K562 (cell line): ENCODE measurements around the gene AGO1. TPM values are rescaled to one million over a fixed set of nuclear protein-coding genes. Genes with fewer than 3 reads are reported as not detected.

Source experiments
- ATAC-seq: fragments of 200-7000 bp; cut with Tn5 transposase; 3 replicates; pipeline ENCODE4 v1.9.1; 2020; ENCODE audit warnings: moderate library complexity
- BruUV-seq: library from RNA; stranded (reverse); fragments of 400-500 nt; replicated peaks from 2 replicates; lab custom pipeline; 2021; lab: Mats Ljungman, UMichigan
- CTCF ChIA-PET: fragments of 300-600 bp; formaldehyde crosslinking; extraction: SDS; loops from one replicate; lab custom pipeline; 2021; ENCODE audit warnings: low intra/inter-chr PET ratio; lab: Yijun Ruan, JAX
- POLR2A ChIA-PET: fragments of 300-600, 350-650 bp; sonication (Branson Sonifier 250); formaldehyde crosslinking; extraction: SDS; loops from one replicate; lab custom pipeline; 2021; ENCODE audit warnings: antibody characterized with exemption, inconsistent platforms; lab: Yijun Ruan, JAX
- DNase-seq, 4 experiments: peaks; one replicate each; pipeline versions ENCODE4 v3.0.0 to v3.0.0-alpha.2; 2011 to 2018; ENCODE audit warnings: low spot score in 3 of 4, mixed read lengths in 3 of 4; ENCODE audit errors: extremely low read depth in 1 of 4
- FAIRE-seq: peaks from 2 replicates; lab custom pipeline; 2011; peaks lifted over from hg19 to GRCh38; lab: Jason Lieb, UNC
- H2AFZ ChIP-seq: 2 replicates; pipeline ENCODE4 v1.6.0; 2011; ENCODE audit warnings: low read depth, low read length, control low read depth, inconsistent platforms
- H3K27ac ChIP-seq: fragments of 200-600 bp; 3 replicates; pipeline ENCODE4 v1.8.0; 2011; ENCODE audit warnings: low read depth, mild to moderate bottlenecking, control low read depth, inconsistent platforms, low read length, moderate library complexity, mixed read lengths; ENCODE audit errors: extremely low read depth
- H3K27me3 ChIP-seq, 2 experiments: fragments of 300-600 bp in 1 of 2; 2 replicates in 1 of 2; 3 replicates in 1 of 2; pipeline versions ENCODE4 v1.6.0 to v1.8.0; 2011; ENCODE audit warnings: inconsistent platforms in 2 of 2, low read length in 2 of 2, mild to moderate bottlenecking in 1 of 2, mixed read lengths in 1 of 2, moderate library complexity in 1 of 2; ENCODE audit not compliant: control insufficient read depth in 2 of 2, insufficient read depth in 2 of 2
- H3K36me3 ChIP-seq: fragments of 300-600 bp; 3 replicates; pipeline ENCODE4 v1.8.0; 2011; ENCODE audit warnings: mild to moderate bottlenecking, low read length, inconsistent platforms; ENCODE audit not compliant: control insufficient read depth, insufficient read depth
- H3K4me1 ChIP-seq, 2 experiments: fragments of 200-600 bp in 1 of 2; replicated peaks in 1 of 2; 2 replicates in 1 of 2; 3 replicates in 1 of 2; pipeline versions ENCODE4 v1.5.1 to v1.8.0; 2011; ENCODE audit warnings: inconsistent platforms in 2 of 2, low read length in 2 of 2, mild to moderate bottlenecking in 1 of 2, mixed read lengths in 1 of 2, moderate library complexity in 1 of 2; ENCODE audit not compliant: control insufficient read depth in 2 of 2, insufficient read depth in 2 of 2
- H3K4me2 ChIP-seq: 2 replicates; pipeline ENCODE4 v1.6.1; 2011; ENCODE audit warnings: low read length, control low read depth, inconsistent platforms, mixed read lengths; ENCODE audit not compliant: insufficient read depth
- H3K4me3 ChIP-seq: fragments of 200-600 bp; sonication (generic), shearing (Covaris generic); 2 replicates; pipeline ENCODE4 v1.5.1; 2016; ENCODE audit warnings: control low read depth, inconsistent platforms
- H3K79me2 ChIP-seq: fragments of 200-600 bp; 3 replicates; pipeline ENCODE4 v1.8.0; 2011; ENCODE audit warnings: low read length, inconsistent platforms; ENCODE audit not compliant: control insufficient read depth, insufficient read depth
- H3K9ac ChIP-seq, 2 experiments: 2 replicates each; pipeline versions ENCODE4 v1.6.0 to v1.6.1; 2011; ENCODE audit warnings: low read depth in 2 of 2, low read length in 2 of 2, control low read depth in 1 of 2, inconsistent platforms in 1 of 2, mild to moderate bottlenecking in 1 of 2, mixed read lengths in 1 of 2; ENCODE audit not compliant: insufficient read depth in 1 of 2
- H3K9me1 ChIP-seq: one replicate; pipeline ENCODE4 v1.6.0; 2011; ENCODE audit warnings: inconsistent platforms, mild to moderate bottlenecking, low read length, moderate library complexity; ENCODE audit not compliant: control insufficient read depth, insufficient read depth
- H3K9me3 ChIP-seq: replicated peaks from 2 replicates; pipeline ENCODE4 v1.5.1; 2011; ENCODE audit warnings: low read depth, low read length, inconsistent platforms; ENCODE audit not compliant: control insufficient read depth, insufficient read depth
- H4K20me1 ChIP-seq: replicated peaks from 2 replicates; pipeline ENCODE4 v1.6.1; 2011; ENCODE audit warnings: low read length, inconsistent platforms, mixed read lengths; ENCODE audit not compliant: control insufficient read depth, insufficient read depth
- ARID1B ChIP-seq: fragments of 450-650 bp; IDR thresholded peaks from 2 replicates; pipeline ENCODE4 v1.6.1; 2016; ENCODE audit warnings: antibody characterized with exemption, mild to moderate bottlenecking, inconsistent platforms
- CBFA2T3 ChIP-seq: fragments of 450-650 bp; IDR thresholded peaks from 2 replicates; pipeline ENCODE4 v1.6.1; 2017
- HDAC2 ChIP-seq: fragments of 450-650 bp; IDR thresholded peaks from 2 replicates; pipeline ENCODE4 v1.6.1; 2016; ENCODE audit warnings: mild to moderate bottlenecking
- KLF1 ChIP-seq: fragments of 450-650 bp; IDR thresholded peaks from 2 replicates; pipeline ENCODE4 v1.6.1; 2016; ENCODE audit warnings: missing genetic modification characterization, missing compliant biosample characterization
- MIER1 ChIP-seq: fragments of 450-650 bp; IDR thresholded peaks from 2 replicates; pipeline ENCODE4 v1.6.1; 2016; ENCODE audit warnings: antibody characterized with exemption, mild to moderate bottlenecking, low read depth
- NCOA6 ChIP-seq: fragments of 450-650 bp; IDR thresholded peaks from 2 replicates; pipeline ENCODE4 v1.6.1; 2017; ENCODE audit warnings: mild to moderate bottlenecking
- RAD21 ChIP-seq, 2 experiments: fragments of 250-450 bp in 1 of 2; fragments of 450-650 bp in 1 of 2; sonication (Bioruptor Pico) in 1 of 2; formaldehyde crosslinking in 1 of 2; IDR thresholded peaks in 1 of 2; conservative IDR thresholded peaks in 1 of 2; 2 replicates each; pipeline versions ENCODE4 v1.4.0 to v1.8.0; 2020 to 2022; ENCODE audit warnings: mild to moderate bottlenecking in 2 of 2, moderate library complexity in 1 of 2
- SIN3A ChIP-seq, 2 experiments: fragments of 150-350 bp in 1 of 2; IDR thresholded peaks; 2 replicates each; pipeline ENCODE4 v1.6.1; 2011 to 2016; ENCODE audit warnings: borderline replicate concordance in 2 of 2, low read depth in 2 of 2, low read length in 2 of 2, mild to moderate bottlenecking in 2 of 2, moderate library complexity in 2 of 2; ENCODE audit not compliant: control insufficient read depth in 1 of 2
- SMAD4 ChIP-seq: fragments of 250-450 bp; sonication (Bioruptor Pico); conservative IDR thresholded peaks from 2 replicates; pipeline ENCODE4 v1.8.0; 2021; ENCODE audit warnings: inconsistent platforms, mild to moderate bottlenecking, moderate library complexity
- ZNF224 ChIP-seq: sonication (generic); formaldehyde crosslinking; IDR thresholded peaks from 2 replicates; pipeline ENCODE4 v1.8.0; 2022; ENCODE audit warnings: mild to moderate bottlenecking, missing genetic modification reagents
- WGBS: fragments of 100-300 bp; shearing (Covaris generic); methylation state at CpG from one replicate; pipeline ENCODE4 v1.1.6; 2016; ENCODE audit warnings: low coverage, mixed read lengths; ENCODE audit not compliant: insufficient coverage; ENCODE audit errors: missing lambda C conversion rate; 5-methylcytosine and 5-hydroxymethylcytosine counted together
- in situ Hi-C: fragments of 300-500 bp; cut with MboI; formaldehyde crosslinking; loops from 4 replicates; pipeline ENCODE4 v1.15.0; 2018; ENCODE audit warnings: inconsistent platforms, mixed read lengths
- intact Hi-C: fragments of 100-400 bp; cut with micrococcal nuclease; formaldehyde crosslinking; loops from 2 replicates; pipeline ENCODE4 v1.14.2; 2022
- polyA plus RNA-seq, 8 experiments: library from polyadenylated mRNA; depleted of rRNA in 4 of 8; stranded (reverse) in 5 of 8; unstranded in 3 of 8; fragments of >200 nt; fragmentation: Nextera tagmentation in 2 of 8; fragmentation: Illumina TruSeq in 1 of 8; extraction: Ambion mirVana in 2 of 8; extraction: Trizol in 1 of 8; gene quantifications; 2 replicates each; pipeline versions ENCODE4 v1.2.1 to v1.2.3, GENCODE V29; 2011 to 2014; ENCODE audit warnings: inconsistent platforms in 1 of 8, missing spikeins in 1 of 8
- total RNA-seq, 7 experiments: library from RNA; depleted of rRNA in 6 of 7; stranded (reverse); fragments of >200 nt in 6 of 7; fragmentation: Illumina TruSeq in 2 of 7; extraction: Trizol in 2 of 7; gene quantifications; 2 replicates each; pipeline versions ENCODE4 v1.2.1 to v1.2.3, GENCODE V29; 2011 to 2021; ENCODE audit warnings: low replicate concordance in 1 of 7
- TF ChIP-seq, protein P1 (sequence below), 2 experiments: fragments of 450-650 bp; IDR thresholded peaks; 2 replicates each; pipeline ENCODE4 v1.6.1; 2018; ENCODE audit warnings: mild to moderate bottlenecking in 2 of 2, low read depth in 1 of 2; ENCODE audit not compliant: partially characterized antibody in 2 of 2
- TF ChIP-seq, protein P2 (sequence below): sonication (generic); formaldehyde crosslinking; IDR thresholded peaks from 2 replicates; pipeline ENCODE4 v1.8.0; 2022; ENCODE audit warnings: missing genetic modification reagents, mild to moderate bottlenecking, moderate library complexity, borderline replicate concordance
- TF ChIP-seq, protein P3 (sequence below): fragments of 450-650 bp; IDR thresholded peaks from 2 replicates; pipeline ENCODE4 v1.6.1; 2018; ENCODE audit warnings: mild to moderate bottlenecking, low read depth; ENCODE audit not compliant: partially characterized antibody

Gene AGO1
- total and polyA plus RNA-seq, 9 of the 15 experiments (the other 6 are each of a cell fraction or from before 2014, with no cell fraction given): 7.3 to 64.2 (median 26.0) TPM

DNA sequence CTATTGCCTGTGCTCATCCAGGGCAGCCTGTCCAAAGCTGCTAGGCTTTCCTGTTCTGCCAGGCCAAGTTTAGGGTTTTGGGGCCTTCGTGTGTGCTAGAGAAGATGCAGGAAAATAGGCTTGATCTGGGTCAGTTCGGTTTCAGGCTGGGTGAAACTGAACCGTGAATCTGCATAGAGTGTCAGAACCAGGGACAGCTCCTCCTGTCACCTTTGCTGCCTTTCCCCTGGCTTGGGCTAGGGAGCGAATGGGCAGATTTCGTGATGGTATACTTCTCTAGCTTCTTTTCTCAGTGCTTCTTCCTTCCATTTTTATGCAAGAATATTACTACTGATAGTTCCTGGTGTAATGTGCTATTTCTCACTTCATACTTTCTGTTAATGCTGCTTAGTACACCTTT, 6.0 kb upstream of the AGO1 start:
- H4K20me1 ChIP-seq: peaks cover 22% of the 10 kb centered on the region
- ChIA-PET POLR2A (interaction anchor here (0.5 to 1.1 kb wide), 2 partner anchors 20 to 147 kb away, joined by 3 to 4 read pairs; no protein-coding TSS in a partner anchor), CTCF (no interaction called here)
- intact Hi-C loops: no loop called here
- H3K9me3 ChIP-seq: no peaks in the 10 kb centered on the region
- in situ Hi-C loops: no loop called here
- H3K27me3 ChIP-seq: no peaks in the 10 kb centered on the region
- H3K79me2 ChIP-seq: peaks cover 84% of the 10 kb centered on the region
- no peaks in the 10 kb centered on the region for H3K9me1 ChIP-seq
- peaks cover 10 to 17% of the 10 kb centered on the region in 2 experiments; a peak in 3 of 5 replicates for H3K4me1 ChIP-seq
- H3K27ac ChIP-seq: no peak overlapping the region
- H3K36me3 ChIP-seq: peaks cover 20% of the 10 kb centered on the region; the same call in 2 of the 3 replicates
- no peak overlapping the region for H3K4me3 ChIP-seq
- BruUV-seq: no TSS peak
- no peak overlapping the region for H3K9ac ChIP-seq
- peak; percentile 66 for ATAC-seq
- FAIRE-seq: peak; percentile 67
- DNase-seq: peak in 3 of 4 experiments; percentile 39 to 62 (median 54)
- no peak overlapping the region for H2AFZ ChIP-seq
- WGBS: 19% methylated on average over 5 of the region's 5 CpGs
- H3K4me2 ChIP-seq: no peak overlapping the region
- peak; percentile 95 for TF ChIP-seq MIER1
- TF ChIP-seq KLF1 (tag): no peak
- TF ChIP-seq, protein P1, sequence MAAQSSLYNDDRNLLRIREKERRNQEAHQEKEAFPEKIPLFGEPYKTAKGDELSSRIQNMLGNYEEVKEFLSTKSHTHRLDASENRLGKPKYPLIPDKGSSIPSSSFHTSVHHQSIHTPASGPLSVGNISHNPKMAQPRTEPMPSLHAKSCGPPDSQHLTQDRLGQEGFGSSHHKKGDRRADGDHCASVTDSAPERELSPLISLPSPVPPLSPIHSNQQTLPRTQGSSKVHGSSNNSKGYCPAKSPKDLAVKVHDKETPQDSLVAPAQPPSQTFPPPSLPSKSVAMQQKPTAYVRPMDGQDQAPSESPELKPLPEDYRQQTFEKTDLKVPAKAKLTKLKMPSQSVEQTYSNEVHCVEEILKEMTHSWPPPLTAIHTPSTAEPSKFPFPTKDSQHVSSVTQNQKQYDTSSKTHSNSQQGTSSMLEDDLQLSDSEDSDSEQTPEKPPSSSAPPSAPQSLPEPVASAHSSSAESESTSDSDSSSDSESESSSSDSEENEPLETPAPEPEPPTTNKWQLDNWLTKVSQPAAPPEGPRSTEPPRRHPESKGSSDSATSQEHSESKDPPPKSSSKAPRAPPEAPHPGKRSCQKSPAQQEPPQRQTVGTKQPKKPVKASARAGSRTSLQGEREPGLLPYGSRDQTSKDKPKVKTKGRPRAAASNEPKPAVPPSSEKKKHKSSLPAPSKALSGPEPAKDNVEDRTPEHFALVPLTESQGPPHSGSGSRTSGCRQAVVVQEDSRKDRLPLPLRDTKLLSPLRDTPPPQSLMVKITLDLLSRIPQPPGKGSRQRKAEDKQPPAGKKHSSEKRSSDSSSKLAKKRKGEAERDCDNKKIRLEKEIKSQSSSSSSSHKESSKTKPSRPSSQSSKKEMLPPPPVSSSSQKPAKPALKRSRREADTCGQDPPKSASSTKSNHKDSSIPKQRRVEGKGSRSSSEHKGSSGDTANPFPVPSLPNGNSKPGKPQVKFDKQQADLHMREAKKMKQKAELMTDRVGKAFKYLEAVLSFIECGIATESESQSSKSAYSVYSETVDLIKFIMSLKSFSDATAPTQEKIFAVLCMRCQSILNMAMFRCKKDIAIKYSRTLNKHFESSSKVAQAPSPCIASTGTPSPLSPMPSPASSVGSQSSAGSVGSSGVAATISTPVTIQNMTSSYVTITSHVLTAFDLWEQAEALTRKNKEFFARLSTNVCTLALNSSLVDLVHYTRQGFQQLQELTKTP (IDR thresholded peaks at IDR 0.05; ENCODE audit: low read depth in 1 of 2, partially characterized antibody in 2 of 2): peak in 1 of 2 experiments; percentile 92
- TF ChIP-seq NCOA6: peak; percentile 51; the same call in 1 of the 2 replicates
- peak; percentile 51; the same call in 1 of the 2 replicates for TF ChIP-seq HDAC2
- no peak for TF ChIP-seq RAD21 (CRISPR knock-in tag; conservative IDR thresholded peaks at IDR 0.05 in 1 of 2, IDR thresholded peaks at IDR 0.05 in 1 of 2)
- no peak for TF ChIP-seq ARID1B
- TF ChIP-seq, protein P2, sequence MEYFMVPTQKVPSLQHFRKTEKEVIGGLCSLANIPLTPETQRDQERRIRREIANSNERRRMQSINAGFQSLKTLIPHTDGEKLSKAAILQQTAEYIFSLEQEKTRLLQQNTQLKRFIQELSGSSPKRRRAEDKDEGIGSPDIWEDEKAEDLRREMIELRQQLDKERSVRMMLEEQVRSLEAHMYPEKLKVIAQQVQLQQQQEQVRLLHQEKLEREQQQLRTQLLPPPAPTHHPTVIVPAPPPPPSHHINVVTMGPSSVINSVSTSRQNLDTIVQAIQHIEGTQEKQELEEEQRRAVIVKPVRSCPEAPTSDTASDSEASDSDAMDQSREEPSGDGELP: peak; percentile 34; the same call in 1 of the 2 replicates
- TF ChIP-seq, protein P3, sequence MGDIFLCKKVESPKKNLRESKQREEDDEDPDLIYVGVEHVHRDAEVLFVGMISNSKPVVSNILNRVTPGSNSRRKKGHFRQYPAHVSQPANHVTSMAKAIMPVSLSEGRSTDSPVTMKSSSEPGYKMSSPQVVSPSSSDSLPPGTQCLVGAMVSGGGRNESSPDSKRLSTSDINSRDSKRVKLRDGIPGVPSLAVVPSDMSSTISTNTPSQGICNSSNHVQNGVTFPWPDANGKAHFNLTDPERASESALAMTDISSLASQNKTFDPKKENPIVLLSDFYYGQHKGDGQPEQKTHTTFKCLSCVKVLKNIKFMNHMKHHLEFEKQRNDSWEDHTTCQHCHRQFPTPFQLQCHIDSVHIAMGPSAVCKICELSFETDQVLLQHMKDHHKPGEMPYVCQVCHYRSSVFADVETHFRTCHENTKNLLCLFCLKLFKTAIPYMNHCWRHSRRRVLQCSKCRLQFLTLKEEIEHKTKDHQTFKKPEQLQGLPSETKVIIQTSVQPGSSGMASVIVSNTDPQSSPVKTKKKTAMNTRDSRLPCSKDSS: no peak
- TF ChIP-seq ZNF224 (CRISPR knock-in tag): no peak
- no peak for TF ChIP-seq SMAD4 (CRISPR knock-in tag)
- peak in 1 of 2 experiments; percentile 82; a peak in 1 of 4 replicates for TF ChIP-seq SIN3A (IDR thresholded peaks at IDR 0.05; ENCODE audit: borderline replicate concordance in 2 of 2, control insufficient read depth in 1 of 2, low read depth in 2 of 2, low read length in 2 of 2)
- TF ChIP-seq CBFA2T3: no peak
